Skeletal muscle satellite cell (primary cell): ENCODE data around the gene LCE1D. TPM values are rescaled to one million over a fixed set of nuclear protein-coding genes. Genes with fewer than 3 reads are reported as not detected.
A peak's percentile ranks its signal among the peaks of the same experiment; 100 is the strongest.

Experiments
- H3K27me3 ChIP-seq: 2 replicates; pipeline ENCODE4 v1.7.0; 2013; ENCODE audit warnings: low read length; ENCODE audit not compliant: control insufficient read depth, insufficient read depth
- H3K36me3 ChIP-seq: 2 replicates; pipeline ENCODE4 v1.7.0; 2013; ENCODE audit warnings: mild to moderate bottlenecking, control low read depth, low read length; ENCODE audit not compliant: insufficient read depth
- H3K4me1 ChIP-seq: 2 replicates; pipeline ENCODE4 v1.7.0; 2013; ENCODE audit warnings: low read length; ENCODE audit not compliant: control insufficient read depth, insufficient read depth
- H3K4me2 ChIP-seq: 2 replicates; pipeline ENCODE4 v1.7.0; 2013; ENCODE audit warnings: mild to moderate bottlenecking, low read length
- H3K4me3 ChIP-seq: 2 replicates; pipeline ENCODE4 v1.7.0; 2013; ENCODE audit warnings: low read length
- H3K9ac ChIP-seq: 2 replicates; pipeline ENCODE4 v1.7.0; 2013; ENCODE audit warnings: mild to moderate bottlenecking, low read depth, low read length, moderate library complexity
- H3K9me3 ChIP-seq: replicated peaks from 2 replicates; pipeline ENCODE4 v1.7.0; 2013; ENCODE audit warnings: mild to moderate bottlenecking, control low read depth, low read length
- total RNA-seq: library from RNA; depleted of rRNA; stranded (reverse); fragments of >200 nt; gene quantifications from 2 replicates; pipeline ENCODE4 v1.2.3, GENCODE V29; 2012; rRNA removed

Gene LCE1D, protein sequence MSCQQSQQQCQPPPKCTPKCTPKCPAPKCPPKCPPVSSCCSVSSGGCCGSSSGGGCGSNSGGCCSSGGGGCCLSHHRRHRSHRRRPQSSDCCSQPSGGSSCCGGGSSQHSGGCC
- total RNA-seq = not detected in 2 replicates

DNA sequence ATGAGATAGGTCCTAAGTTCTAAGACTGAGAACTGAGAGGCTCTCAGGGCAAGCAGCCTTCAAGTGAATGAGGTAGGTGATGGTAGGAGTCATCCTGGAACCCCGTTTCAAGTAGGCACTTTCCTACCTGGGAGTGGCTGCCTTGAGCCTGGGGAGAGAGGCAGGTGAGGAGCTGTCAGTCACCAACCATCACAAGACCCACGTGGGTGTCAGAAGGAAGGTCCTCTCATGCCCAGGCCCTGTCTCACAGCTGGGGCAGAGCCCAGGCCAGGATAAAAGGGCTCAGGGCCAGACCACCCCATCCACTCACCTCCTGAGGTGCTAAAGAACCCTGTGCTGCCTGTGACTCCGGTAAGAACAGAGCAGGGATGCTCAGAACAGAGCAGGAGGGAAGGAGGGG, at the start of gene LCE1D:
LCE1D (plus strand) TSS at position 301 of the 400 bp plus-strand sequence. CDS start 1,074 bp downstream, outside the sequence.
- no peaks in the 10 kb centered on the region for H3K4me1 ChIP-seq
- H3K4me2 ChIP-seq = no peak within 1 kb of the TSS
- H3K27me3 ChIP-seq = no peaks in the 10 kb centered on the region
- no peak within 1 kb of the TSS for H3K4me3 ChIP-seq
- no peaks in the 10 kb centered on the region for H3K9me3 ChIP-seq
- no peak within 1 kb of the TSS for H3K9ac ChIP-seq
- H3K36me3 ChIP-seq = no peaks in the 10 kb centered on the region

DNA sequence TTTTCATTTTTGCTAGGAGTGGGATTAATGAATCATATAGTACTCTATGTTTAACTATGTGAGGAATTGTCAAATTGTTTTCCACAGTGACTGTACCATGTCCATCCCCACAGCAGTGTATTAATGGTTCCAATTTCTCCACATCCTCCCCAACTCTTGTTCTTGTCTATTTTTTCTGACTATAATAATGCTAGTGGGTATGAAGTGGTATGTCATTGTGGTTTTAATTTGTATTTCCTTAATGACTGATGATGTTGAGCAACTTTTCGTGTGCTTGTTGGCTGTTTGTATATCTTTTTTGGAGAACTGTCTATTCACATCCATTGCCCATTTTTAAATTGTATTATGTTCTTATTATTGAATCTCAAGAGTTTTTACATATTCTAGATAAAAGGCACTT, 48.7 kb upstream of the LCE1D start:
- Histone ChIP-seq H3K9me3 (no peaks in the 10 kb centered on the region), H3K4me3 (no peak overlapping the region), H3K4me1 (peaks cover 8% of the 10 kb centered on the region), H3K27me3 (no peaks in the 10 kb centered on the region), H3K36me3 (no peaks in the 10 kb centered on the region), H3K4me2 (no peak overlapping the region), H3K9ac (no peak overlapping the region)

DNA sequence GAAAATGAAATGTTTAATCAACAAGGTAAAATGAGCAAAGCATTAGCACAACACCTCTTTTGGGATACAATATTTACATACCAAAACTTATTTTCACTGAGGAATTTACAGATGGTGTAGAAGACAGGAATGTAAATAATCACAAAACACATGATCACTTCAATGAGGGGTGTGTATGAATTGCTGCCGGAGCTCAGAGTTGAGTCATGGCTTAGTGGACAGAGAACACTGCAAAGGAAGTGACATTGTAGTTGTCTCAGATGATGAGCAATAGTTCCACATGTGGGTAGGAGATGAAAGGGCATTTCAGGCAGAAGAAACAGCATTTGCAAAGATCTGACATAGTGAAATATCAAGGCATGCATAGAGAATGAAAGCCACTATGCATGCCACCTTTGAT, 44.3 kb upstream of the LCE1D start:
- no peaks in the 10 kb centered on the region for H3K27me3 ChIP-seq
- no peak overlapping the region for H3K9ac ChIP-seq
- H3K4me1 ChIP-seq = peaks cover 9% of the 10 kb centered on the region
- H3K36me3 ChIP-seq = no peaks in the 10 kb centered on the region
- no peaks in the 10 kb centered on the region for H3K9me3 ChIP-seq
- H3K4me3 ChIP-seq = no peak overlapping the region
- peak overlapping the region; percentile 55 for H3K4me2 ChIP-seq

DNA sequence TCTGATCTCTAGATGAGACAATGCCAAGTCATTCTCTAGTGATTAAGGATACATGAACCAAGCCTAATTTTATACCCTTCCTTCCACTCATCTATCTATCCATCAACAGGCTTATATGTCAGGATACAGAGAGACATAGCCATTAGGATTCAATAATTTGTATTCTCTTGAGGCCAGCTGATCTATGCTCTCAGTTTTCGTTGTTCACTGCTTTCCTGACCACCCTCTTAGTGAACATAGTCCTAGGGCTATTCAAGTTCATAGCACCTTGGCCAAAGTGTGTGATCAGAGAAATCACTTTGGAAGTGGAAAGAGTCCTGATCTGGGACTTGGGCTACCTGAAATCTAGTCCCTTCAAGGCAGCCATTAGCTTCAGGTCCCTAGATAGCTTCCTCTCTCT, 42.9 kb upstream of the LCE1D start:
- H3K4me2 ChIP-seq = no peak overlapping the region
- H3K9me3 ChIP-seq = no peaks in the 10 kb centered on the region
- peaks cover 9% of the 10 kb centered on the region for H3K4me1 ChIP-seq

DNA sequence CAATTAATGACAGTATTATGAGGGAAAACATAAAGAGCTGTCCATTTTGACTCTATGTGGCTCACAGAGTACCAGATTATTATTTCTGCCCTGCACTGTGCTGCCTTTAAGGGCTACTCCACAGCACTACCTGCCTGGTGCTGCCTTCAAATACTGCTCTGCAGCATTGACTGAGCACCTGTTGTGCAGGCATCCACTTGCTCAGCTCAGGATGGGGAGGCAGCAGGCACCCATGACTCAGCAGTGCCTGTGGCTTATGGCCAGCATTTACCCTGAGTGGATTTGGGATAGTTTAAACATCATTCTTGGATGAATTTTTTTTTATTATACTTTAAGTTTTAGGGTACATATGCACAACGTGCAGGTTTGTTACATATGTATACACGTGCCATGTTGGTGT, 39.6 kb upstream of the LCE1D start:
- Histone ChIP-seq H3K27me3 (no peaks in the 10 kb centered on the region), H3K4me3 (no peak overlapping the region), H3K9ac (no peak overlapping the region), H3K9me3 (no peaks in the 10 kb centered on the region), H3K4me2 (no peak overlapping the region), H3K36me3 (no peaks in the 10 kb centered on the region), H3K4me1 (peaks cover 9% of the 10 kb centered on the region)

More for the DNA sequence above, 42.9 kb upstream of the LCE1D start:
- no peak overlapping the region for H3K4me3 ChIP-seq
- no peak overlapping the region for H3K9ac ChIP-seq
- H3K27me3 ChIP-seq = no peaks in the 10 kb centered on the region
- no peaks in the 10 kb centered on the region for H3K36me3 ChIP-seq

DNA sequence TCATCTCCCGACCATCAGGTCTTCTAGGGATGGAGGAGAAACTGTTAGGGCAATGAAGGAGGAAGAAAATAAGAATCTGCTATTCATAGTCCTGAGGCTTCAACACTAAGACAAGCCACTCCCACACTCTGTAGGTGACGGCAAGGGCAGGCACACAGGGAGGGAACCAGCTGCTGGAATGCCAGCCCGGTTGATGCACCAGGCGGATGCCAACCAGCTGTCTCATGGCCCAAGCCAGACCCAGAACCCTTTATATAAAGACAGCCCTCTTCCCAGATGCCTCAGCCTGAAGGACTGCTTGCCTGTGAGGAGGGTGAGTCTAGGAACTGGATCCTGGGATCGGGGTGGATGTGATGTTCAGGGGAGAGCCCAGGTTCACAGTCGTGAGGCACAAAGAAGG, 38.8 kb upstream of the LCE1D start, which contains the start of gene KPRP:
KPRP (plus strand) TSS at position 279 of the 400 bp plus-strand sequence. CDS start 1,564 bp downstream, outside the sequence.
- Histone ChIP-seq H3K9ac (no peak within 1 kb of the TSS), H3K4me2 (no peak within 1 kb of the TSS), H3K4me1 (peaks cover 2% of the 10 kb centered on the region), H3K27me3 (no peaks in the 10 kb centered on the region), H3K9me3 (no peaks in the 10 kb centered on the region), H3K36me3 (no peaks in the 10 kb centered on the region), H3K4me3 (no peak within 1 kb of the TSS)

DNA sequence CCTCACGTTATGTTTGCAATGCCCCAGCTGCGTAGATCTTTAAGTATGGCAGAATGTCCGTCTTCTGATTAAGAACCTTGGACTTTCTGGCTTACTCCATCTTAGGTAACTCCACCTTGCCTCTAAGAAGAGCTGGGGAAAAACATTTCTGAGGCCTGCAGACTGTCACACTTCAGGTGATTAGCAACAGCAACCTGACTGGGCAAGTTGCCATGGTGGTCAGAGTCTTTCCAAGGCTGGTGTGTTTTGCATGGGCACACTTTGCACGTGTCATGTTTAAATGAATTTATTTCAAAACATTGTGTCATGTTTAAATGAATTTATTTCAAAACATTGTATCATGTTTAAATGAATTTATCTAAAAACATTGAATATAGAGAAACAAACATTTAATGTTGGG, 37.9 kb upstream of the LCE1D start:
- no peak overlapping the region for H3K4me3 ChIP-seq
- H3K4me2 ChIP-seq = no peak overlapping the region
- no peaks in the 10 kb centered on the region for H3K27me3 ChIP-seq
- no peaks in the 10 kb centered on the region for H3K36me3 ChIP-seq
- H3K4me1 ChIP-seq = no peaks in the 10 kb centered on the region
- H3K9me3 ChIP-seq = no peaks in the 10 kb centered on the region
- H3K9ac ChIP-seq = no peak overlapping the region

DNA sequence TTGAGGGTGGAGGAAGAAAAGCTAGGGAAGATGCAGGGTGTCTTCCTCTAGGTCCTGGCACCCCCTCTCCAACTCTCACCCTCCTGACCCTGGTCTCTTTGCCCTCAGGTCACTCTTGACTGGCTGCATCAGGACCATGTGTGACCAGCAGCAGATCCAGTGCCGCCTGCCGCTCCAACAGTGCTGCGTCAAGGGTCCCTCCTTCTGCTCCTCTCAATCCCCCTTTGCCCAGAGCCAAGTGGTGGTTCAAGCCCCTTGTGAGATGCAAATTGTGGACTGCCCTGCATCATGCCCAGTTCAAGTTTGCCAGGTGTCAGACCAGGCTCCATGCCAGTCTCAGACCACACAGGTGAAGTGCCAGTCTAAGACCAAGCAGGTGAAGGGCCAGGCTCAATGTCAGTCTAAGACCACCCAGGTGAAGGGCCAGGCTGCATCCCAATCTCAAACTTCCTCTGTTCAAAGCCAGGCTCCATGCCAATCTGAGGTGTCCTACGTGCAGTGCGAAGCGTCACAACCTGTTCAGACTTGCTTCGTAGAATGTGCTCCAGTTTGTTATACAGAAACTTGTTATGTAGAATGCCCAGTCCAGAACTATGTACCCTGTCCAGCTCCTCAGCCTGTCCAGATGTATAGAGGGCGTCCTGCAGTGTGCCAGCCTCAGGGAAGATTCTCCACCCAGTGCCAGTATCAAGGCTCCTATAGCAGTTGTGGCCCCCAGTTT, 36.9 kb upstream of the LCE1D start:
- Histone ChIP-seq H3K36me3 (no peaks in the 10 kb centered on the region), H3K9me3 (no peaks in the 10 kb centered on the region), H3K4me2 (no peak overlapping the region), H3K4me3 (no peak overlapping the region), H3K27me3 (no peaks in the 10 kb centered on the region), H3K9ac (no peak overlapping the region), H3K4me1 (no peaks in the 10 kb centered on the region)

DNA sequence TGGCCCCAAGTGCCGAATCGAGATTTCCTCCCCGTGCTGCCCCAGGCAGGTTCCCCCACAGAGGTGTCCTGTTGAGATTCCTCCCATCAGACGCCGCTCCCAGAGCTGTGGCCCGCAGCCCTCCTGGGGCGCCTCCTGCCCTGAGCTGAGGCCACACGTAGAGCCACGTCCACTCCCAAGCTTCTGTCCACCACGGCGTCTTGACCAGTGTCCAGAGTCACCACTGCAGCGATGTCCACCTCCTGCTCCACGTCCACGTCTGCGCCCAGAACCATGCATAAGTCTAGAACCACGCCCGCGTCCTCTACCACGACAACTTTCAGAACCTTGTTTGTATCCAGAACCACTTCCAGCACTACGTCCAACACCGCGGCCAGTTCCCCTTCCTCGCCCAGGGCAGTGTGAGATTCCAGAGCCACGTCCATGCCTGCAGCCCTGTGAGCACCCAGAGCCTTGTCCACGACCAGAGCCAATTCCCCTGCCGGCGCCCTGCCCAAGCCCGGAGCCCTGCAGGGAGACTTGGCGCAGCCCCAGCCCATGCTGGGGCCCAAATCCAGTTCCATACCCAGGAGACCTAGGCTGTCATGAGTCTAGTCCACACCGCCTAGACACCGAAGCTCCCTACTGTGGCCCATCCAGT, 35.9 kb upstream of the LCE1D start:
- H3K4me2 ChIP-seq = no peak overlapping the region
- H3K4me3 ChIP-seq = no peak overlapping the region
- H3K27me3 ChIP-seq = no peaks in the 10 kb centered on the region
- H3K36me3 ChIP-seq = no peaks in the 10 kb centered on the region
- no peak overlapping the region for H3K9ac ChIP-seq
- no peaks in the 10 kb centered on the region for H3K9me3 ChIP-seq
- H3K4me1 ChIP-seq = no peaks in the 10 kb centered on the region

DNA sequence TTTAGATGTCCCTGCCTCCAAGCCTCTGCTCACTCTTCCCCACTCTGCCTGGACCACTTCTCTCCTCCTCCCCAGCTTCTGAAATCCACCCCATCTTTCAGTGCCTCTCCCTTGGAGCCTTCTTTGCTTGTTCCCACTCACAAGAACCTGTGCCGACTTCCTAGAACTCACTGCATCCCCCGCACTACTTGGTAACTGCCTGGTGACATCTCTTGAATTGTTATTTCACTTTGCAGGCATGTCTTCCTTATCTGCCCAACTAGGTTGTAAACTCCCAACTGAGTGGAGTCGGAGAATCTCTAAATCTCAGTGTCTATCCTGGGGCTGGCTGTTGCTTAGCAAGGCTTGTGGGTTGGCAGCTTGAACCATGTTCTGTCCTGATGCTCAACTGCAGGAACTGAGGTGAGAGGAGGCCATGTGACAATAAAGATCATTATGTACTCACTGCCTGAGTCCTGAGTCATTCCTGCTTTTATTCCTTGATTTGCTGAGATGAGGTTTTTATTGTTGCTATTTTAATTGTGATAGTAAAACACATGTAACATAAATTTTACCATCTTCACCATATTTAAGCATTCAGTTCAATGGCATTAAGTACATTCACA, 34.8 kb upstream of the LCE1D start:
- no peak overlapping the region for H3K4me3 ChIP-seq
- no peaks in the 10 kb centered on the region for H3K27me3 ChIP-seq
- H3K9ac ChIP-seq = no peak overlapping the region
- no peaks in the 10 kb centered on the region for H3K36me3 ChIP-seq
- H3K4me2 ChIP-seq = no peak overlapping the region
- no peaks in the 10 kb centered on the region for H3K4me1 ChIP-seq
- H3K9me3 ChIP-seq = no peaks in the 10 kb centered on the region

DNA sequence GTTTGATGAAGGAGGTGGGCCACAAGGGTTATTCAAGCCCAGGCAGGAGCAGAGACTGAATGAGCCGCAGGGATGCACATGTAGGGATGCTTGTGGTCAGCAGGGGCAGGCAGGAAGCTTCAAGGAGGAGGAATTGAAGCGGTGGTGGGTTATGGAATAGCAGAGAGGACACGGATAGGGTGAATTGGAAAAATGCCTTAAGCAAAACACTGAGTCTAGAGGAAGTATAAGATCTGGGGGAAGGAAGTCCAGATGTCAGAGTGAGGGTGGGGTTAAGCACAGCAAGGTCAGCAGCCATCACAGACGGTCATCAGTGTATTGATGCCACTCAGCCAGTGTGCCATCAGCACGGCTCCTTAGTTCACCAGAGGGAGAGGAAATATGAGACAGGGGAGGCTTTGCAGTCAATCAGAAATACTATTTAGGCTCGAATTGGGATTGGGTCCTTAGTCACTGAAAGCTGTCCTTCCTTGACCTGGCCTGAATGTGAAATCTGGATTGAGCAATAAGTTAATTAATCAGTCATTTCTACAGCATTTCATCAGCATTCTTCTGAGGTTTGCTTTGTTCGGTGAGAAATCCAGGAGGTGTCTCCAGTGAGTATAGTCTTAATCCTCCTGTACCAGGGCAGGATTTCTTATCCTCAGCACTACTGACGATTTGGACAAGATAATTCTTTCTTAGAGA, 27.5 kb upstream of the LCE1D start:
- H3K4me3 ChIP-seq = no peak overlapping the region
- H3K36me3 ChIP-seq = no peaks in the 10 kb centered on the region
- H3K4me2 ChIP-seq = no peak overlapping the region
- H3K4me1 ChIP-seq = no peaks in the 10 kb centered on the region
- H3K27me3 ChIP-seq = no peaks in the 10 kb centered on the region
- H3K9me3 ChIP-seq = no peaks in the 10 kb centered on the region
- H3K9ac ChIP-seq = no peak overlapping the region
